ENCODE data around the gene DDX11. TPM values are rescaled to one million over a fixed set of nuclear protein-coding genes. Genes with fewer than 3 reads are reported as not detected.
"Not testable (repeated sequence)": the region's sequence is repeated elsewhere in the genome, so short reads cannot be mapped to it uniquely, and the experiment has no call there.

The DDX11 gene
- total and polyA plus RNA-seq, 2 experiments from 2014 or later: 66.0 to 103 TPM

- TF ChIP-seq CREB1 (CRISPR knock-in tag; IDR thresholded peaks at IDR 0.05; ENCODE audit: low read depth) (no peak), STAT1 (IDR thresholded peaks at IDR 0.05; ENCODE audit: unreplicated experiment) (no peak), JUNB (IDR thresholded peaks at IDR 0.05; ENCODE audit: unreplicated experiment) (no peak), ZNF114 (CRISPR knock-in tag; IDR thresholded peaks at IDR 0.05) (no peak), POLR2AphosphoS5 (IDR thresholded peaks at IDR 0.05; ENCODE audit: low read depth) (no peak), ZNF331 (CRISPR knock-in tag; IDR thresholded peaks at IDR 0.05; ENCODE audit: low read depth) (no peak), REST (IDR thresholded peaks at IDR 0.05; ENCODE audit: unreplicated experiment) (no peak), NANOG (IDR thresholded peaks at IDR 0.05; ENCODE audit: borderline replicate concordance) (no peak), CTCF (conservative IDR thresholded peaks at IDR 0.05; ENCODE audit: low read depth in 2 of 2) (no peak)
Observed at GRCh38 chr12:31122481-31122880, 48.8 kb downstream of the DDX11 start (continued).

- peaks cover 14% of the 10 kb centered on the region for H3K4me1 Mint-ChIP-seq
- not testable (repeated sequence) for H3K4me3 Mint-ChIP-seq; DNase-seq (ENCODE audit: low spot score); H3K9me3 Mint-ChIP-seq; ATAC-seq; H3K4me2 ChIP-seq; H3K9me2 ChIP-seq (ENCODE audit: insufficient read depth); H3K4me1 ChIP-seq (ENCODE audit: insufficient read depth); H3K27ac ChIP-seq (ENCODE audit: low read depth); H4K20me1 ChIP-seq (replicated peaks; ENCODE audit: insufficient read depth); H3K4me3 ChIP-seq; H3K36me3 Mint-ChIP-seq (ENCODE audit: low read depth); H3K79me2 ChIP-seq (replicated peaks; ENCODE audit: insufficient read depth); H3K36me3 ChIP-seq (ENCODE audit: insufficient read depth); H3K27ac Mint-ChIP-seq; H2AFZ ChIP-seq; H3F3A ChIP-seq (replicated peaks; ENCODE audit: low read depth)
- H3K27me3 Mint-ChIP-seq (ENCODE audit: insufficient read depth, low read depth, poor library complexity): peaks cover 19% of the 10 kb centered on the region
- peaks cover 16% of the 10 kb centered on the region for H3K27me3 ChIP-seq (ENCODE audit: insufficient read depth)
Observed at GRCh38 chr12:31124158-31124557, 50.5 kb downstream of the DDX11 start.

GRCh38 chr12:31125171-31125570 is 51.5 kb downstream of the DDX11 start:
- not testable (repeated sequence) for H3K9me3 Mint-ChIP-seq; H4K20me1 ChIP-seq (replicated peaks; ENCODE audit: insufficient read depth); H3K27me3 ChIP-seq (ENCODE audit: insufficient read depth); H3K4me2 ChIP-seq; H3K4me3 Mint-ChIP-seq; ATAC-seq; H3K27ac ChIP-seq (ENCODE audit: low read depth); H3K4me1 ChIP-seq (ENCODE audit: insufficient read depth); H2AFZ ChIP-seq; H3K36me3 ChIP-seq (ENCODE audit: insufficient read depth); H3K9me2 ChIP-seq (ENCODE audit: insufficient read depth); DNase-seq (ENCODE audit: low spot score); H3K36me3 Mint-ChIP-seq (ENCODE audit: low read depth); H3K79me2 ChIP-seq (replicated peaks; ENCODE audit: insufficient read depth); H3K4me3 ChIP-seq; H3F3A ChIP-seq (replicated peaks; ENCODE audit: low read depth); H3K27ac Mint-ChIP-seq
- H3K4me1 Mint-ChIP-seq: peaks cover 14% of the 10 kb centered on the region
- H3K27me3 Mint-ChIP-seq (ENCODE audit: insufficient read depth, low read depth, poor library complexity): peaks cover 10% of the 10 kb centered on the region

GRCh38 chr12:31127209-31127848 is 53.7 kb downstream of the DDX11 start:
- ATAC-seq: not testable (repeated sequence)
- H3K4me1 Mint-ChIP-seq: peaks cover 10% of the 10 kb centered on the region

GRCh38 chr12:31136581-31136980 is 62.9 kb downstream of the DDX11 start:
- H3K9me3 Mint-ChIP-seq; H3F3A ChIP-seq (replicated peaks; ENCODE audit: low read depth); H3K36me3 ChIP-seq (ENCODE audit: insufficient read depth); H3K4me3 Mint-ChIP-seq; ATAC-seq; H3K27ac ChIP-seq (ENCODE audit: low read depth); H3K4me1 Mint-ChIP-seq; H3K4me3 ChIP-seq; H3K27me3 ChIP-seq (ENCODE audit: insufficient read depth); H3K27me3 Mint-ChIP-seq (ENCODE audit: insufficient read depth, low read depth, poor library complexity); DNase-seq (ENCODE audit: low spot score); H4K20me1 ChIP-seq (replicated peaks; ENCODE audit: insufficient read depth); H3K36me3 Mint-ChIP-seq (ENCODE audit: low read depth); H3K9me2 ChIP-seq (ENCODE audit: insufficient read depth); H3K79me2 ChIP-seq (replicated peaks; ENCODE audit: insufficient read depth); H3K4me2 ChIP-seq; H2AFZ ChIP-seq; H3K27ac Mint-ChIP-seq; H3K4me1 ChIP-seq (ENCODE audit: insufficient read depth): not testable (repeated sequence)

More at GRCh38 chr12:31127209-31127848, 53.7 kb downstream of the DDX11 start:
- H3K9me3 Mint-ChIP-seq; H3K36me3 ChIP-seq (ENCODE audit: insufficient read depth); H3K79me2 ChIP-seq (replicated peaks; ENCODE audit: insufficient read depth); H3K27me3 ChIP-seq (ENCODE audit: insufficient read depth); H3F3A ChIP-seq (replicated peaks; ENCODE audit: low read depth); H3K4me1 ChIP-seq (ENCODE audit: insufficient read depth); H3K9me2 ChIP-seq (ENCODE audit: insufficient read depth); H4K20me1 ChIP-seq (replicated peaks; ENCODE audit: insufficient read depth); H3K27me3 Mint-ChIP-seq (ENCODE audit: insufficient read depth, low read depth, poor library complexity); H3K4me2 ChIP-seq; H2AFZ ChIP-seq; DNase-seq (ENCODE audit: low spot score); H3K4me3 Mint-ChIP-seq; H3K27ac ChIP-seq (ENCODE audit: low read depth); H3K36me3 Mint-ChIP-seq (ENCODE audit: low read depth); H3K4me3 ChIP-seq; H3K27ac Mint-ChIP-seq: not testable (repeated sequence)

Data from GM23338 (cell line).